NCI-H82 treated with DMSO at 0.1 percent for 48 hours (cell line): Measurements from ENCODE around the gene ARL8B.
"Not testable (repeated sequence)": the region's sequence is repeated elsewhere in the genome, so short reads cannot be mapped to it uniquely, and the experiment has no call there.

Source experiments
- DNase-seq: peaks from one replicate; lab custom pipeline; 2025; ENCODE audit not compliant: unreplicated experiment; lab: John Stamatoyannopoulos, UW

ARL8B gene

GRCh38 chr3:5122030-5122740 is at the start of gene ARL8B:
ARL8B (plus strand) TSS chr3:5122292; CDS start chr3:5122466, 174 bp downstream.
- peak; percentile 40 for DNase-seq

- no peak for DNase-seq
These were observed 48.6 kb upstream of the ARL8B start for GRCh38 chr3:5073374-5074085.

- DNase-seq = no peak
These were observed 43.9 kb upstream of the ARL8B start for GRCh38 chr3:5078151-5078550.

- DNase-seq = no peak
These were observed 42.3 kb upstream of the ARL8B start for GRCh38 chr3:5079761-5080160.

- no peak for DNase-seq
These were observed 41.1 kb upstream of the ARL8B start for GRCh38 chr3:5080779-5081550.

- DNase-seq = not testable (repeated sequence)
These were observed 39.9 kb upstream of the ARL8B start for GRCh38 chr3:5081973-5082788.

- no peak for DNase-seq
These were observed 39.3 kb upstream of the ARL8B start for GRCh38 chr3:5082789-5083115.

- DNase-seq = no peak
These were observed 37.9 kb upstream of the ARL8B start for GRCh38 chr3:5084224-5084623.

GRCh38 chr3:5086708-5087107 is 35.4 kb upstream of the ARL8B start:
- DNase-seq = no peak

GRCh38 chr3:5087209-5087608 is 34.9 kb upstream of the ARL8B start:
- no peak for DNase-seq

GRCh38 chr3:5090197-5090596 is 31.9 kb upstream of the ARL8B start:
- no peak for DNase-seq

GRCh38 chr3:5092018-5092417 is 30.1 kb upstream of the ARL8B start:
- DNase-seq = no peak

- no peak for DNase-seq
These were observed 28.4 kb upstream of the ARL8B start for GRCh38 chr3:5093731-5094130.

GRCh38 chr3:5095886-5096285 is 26.2 kb upstream of the ARL8B start:
- no peak for DNase-seq

GRCh38 chr3:5096336-5097008 is 25.6 kb upstream of the ARL8B start:
- no peak for DNase-seq

- no peak for DNase-seq
These were observed 23.7 kb upstream of the ARL8B start for GRCh38 chr3:5098346-5098745.

GRCh38 chr3:5102532-5102931 is 19.6 kb upstream of the ARL8B start:
- DNase-seq = no peak

- DNase-seq = no peak
These were observed 18.3 kb upstream of the ARL8B start for GRCh38 chr3:5103743-5104142.

- DNase-seq = no peak
These were observed 17.0 kb upstream of the ARL8B start for GRCh38 chr3:5105050-5105449.

GRCh38 chr3:5106371-5106770 is 15.7 kb upstream of the ARL8B start:
- DNase-seq = not testable (repeated sequence)

- DNase-seq = not testable (repeated sequence)
These were observed 15.2 kb upstream of the ARL8B start for GRCh38 chr3:5106933-5107334.
